ENCODE measurements around the gene CSNK2A1. TPM values are rescaled to one million over a fixed set of nuclear protein-coding genes. Genes with fewer than 3 reads are reported as not detected.

The CSNK2A1 gene
- total RNA-seq, 1 donor from 2014 or later = 228 TPM

GRCh38 chr20:568673-569415 lies 25.3 kb upstream of the CSNK2A1 start:
- Histone ChIP-seq H3K36me3 (ENCODE audit: control insufficient read depth, insufficient read depth, low read length) (no peaks in the 10 kb centered on the region), H3K27me3 (ENCODE audit: control insufficient read depth, insufficient read depth, low read length) (peaks cover 36% of the 10 kb centered on the region), H3K4me3 (ENCODE audit: low read depth, low read length) (no peak overlapping the region)
- no peak for TF ChIP-seq CTCF (IDR thresholded peaks at IDR 0.05; ENCODE audit: insufficient read depth, low read length, poor library complexity, severe bottlenecking)
- DNase-seq (ENCODE audit: low read depth) = no peak

GRCh38 chr20:568097-568652 lies 24.6 kb upstream of the CSNK2A1 start:
- Histone ChIP-seq H3K36me3 (ENCODE audit: control insufficient read depth, insufficient read depth, low read length) (no peaks in the 10 kb centered on the region), H3K4me3 (ENCODE audit: low read depth, low read length) (no peak overlapping the region), H3K27me3 (ENCODE audit: control insufficient read depth, insufficient read depth, low read length) (peaks cover 30% of the 10 kb centered on the region)
- DNase-seq (ENCODE audit: low read depth) = no peak
- no peak for TF ChIP-seq CTCF (IDR thresholded peaks at IDR 0.05; ENCODE audit: insufficient read depth, low read length, poor library complexity, severe bottlenecking)

- no peak for TF ChIP-seq CTCF (IDR thresholded peaks at IDR 0.05; ENCODE audit: insufficient read depth, low read length, poor library complexity, severe bottlenecking)
- H3K27me3 ChIP-seq (ENCODE audit: control insufficient read depth, insufficient read depth, low read length) = peaks cover 22% of the 10 kb centered on the region
- DNase-seq (ENCODE audit: low read depth) = no peak
- no peaks in the 10 kb centered on the region for H3K36me3 ChIP-seq (ENCODE audit: control insufficient read depth, insufficient read depth, low read length)
- H3K4me3 ChIP-seq (ENCODE audit: low read depth, low read length) = no peak overlapping the region
Measured at GRCh38 chr20:564192-564591, 20.6 kb upstream of the CSNK2A1 start.

GRCh38 chr20:563187-563586 lies 19.6 kb upstream of the CSNK2A1 start:
- Histone ChIP-seq H3K36me3 (ENCODE audit: control insufficient read depth, insufficient read depth, low read length) (no peaks in the 10 kb centered on the region), H3K27me3 (ENCODE audit: control insufficient read depth, insufficient read depth, low read length) (peaks cover 14% of the 10 kb centered on the region), H3K4me3 (ENCODE audit: low read depth, low read length) (no peak overlapping the region)
- DNase-seq (ENCODE audit: low read depth) = no peak
- TF ChIP-seq CTCF (IDR thresholded peaks at IDR 0.05; ENCODE audit: insufficient read depth, low read length, poor library complexity, severe bottlenecking) = no peak

- DNase-seq (ENCODE audit: low read depth) = no peak
- H3K4me3 ChIP-seq (ENCODE audit: low read depth, low read length) = no peak overlapping the region
- H3K27me3 ChIP-seq (ENCODE audit: control insufficient read depth, insufficient read depth, low read length) = peaks cover 12% of the 10 kb centered on the region
- no peak for TF ChIP-seq CTCF (IDR thresholded peaks at IDR 0.05; ENCODE audit: insufficient read depth, low read length, poor library complexity, severe bottlenecking)
- no peaks in the 10 kb centered on the region for H3K36me3 ChIP-seq (ENCODE audit: control insufficient read depth, insufficient read depth, low read length)
Measured at GRCh38 chr20:562232-562897, 18.8 kb upstream of the CSNK2A1 start.

Data from kidney epithelial cell (primary cell).